Activated CD4-positive, CD25-positive, alpha-beta regulatory T cell treated with anti-CD3 and anti-CD28 coated beads, Interleukin-2, amount 50 U/mL, for 72 hours (primary cell): ENCODE results near the gene MRFAP1.
"Not testable (repeated sequence)": the region's sequence is repeated elsewhere in the genome, so short reads cannot be mapped to it uniquely, and the experiment has no call there.

Source experiments
- DNase-seq: peaks from one replicate; pipeline ENCODE4 v3.0.0; 2021

The MRFAP1 gene

GRCh38 chr4:6672541-6673190, 32.2 kb downstream of the MRFAP1 start:
- DNase-seq, result not testable (repeated sequence)

DNA sequence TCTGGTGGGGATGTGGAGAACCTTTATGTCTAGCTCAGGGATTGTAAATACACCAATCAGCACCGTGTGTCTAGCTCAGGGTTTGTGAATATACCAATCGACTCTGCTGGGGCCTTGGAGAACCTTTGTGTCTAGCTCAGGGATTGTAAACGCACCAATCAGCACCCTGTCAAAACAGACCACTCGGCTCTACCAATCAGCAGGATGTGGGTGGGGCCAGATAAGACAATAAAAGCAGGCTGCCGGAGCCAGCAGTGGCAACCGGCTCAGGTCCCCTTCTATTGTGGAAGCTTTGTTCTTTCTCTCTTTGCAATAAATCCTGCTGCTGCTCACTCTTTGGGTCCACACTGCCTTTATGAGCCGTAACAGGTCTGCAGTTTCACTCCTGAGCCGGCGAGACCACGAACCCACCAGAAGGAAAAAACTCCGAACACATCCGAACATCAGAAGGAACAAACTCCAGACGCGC, 32.7 kb downstream of the MRFAP1 start:
- DNase-seq, result peak; percentile 45

DNA sequence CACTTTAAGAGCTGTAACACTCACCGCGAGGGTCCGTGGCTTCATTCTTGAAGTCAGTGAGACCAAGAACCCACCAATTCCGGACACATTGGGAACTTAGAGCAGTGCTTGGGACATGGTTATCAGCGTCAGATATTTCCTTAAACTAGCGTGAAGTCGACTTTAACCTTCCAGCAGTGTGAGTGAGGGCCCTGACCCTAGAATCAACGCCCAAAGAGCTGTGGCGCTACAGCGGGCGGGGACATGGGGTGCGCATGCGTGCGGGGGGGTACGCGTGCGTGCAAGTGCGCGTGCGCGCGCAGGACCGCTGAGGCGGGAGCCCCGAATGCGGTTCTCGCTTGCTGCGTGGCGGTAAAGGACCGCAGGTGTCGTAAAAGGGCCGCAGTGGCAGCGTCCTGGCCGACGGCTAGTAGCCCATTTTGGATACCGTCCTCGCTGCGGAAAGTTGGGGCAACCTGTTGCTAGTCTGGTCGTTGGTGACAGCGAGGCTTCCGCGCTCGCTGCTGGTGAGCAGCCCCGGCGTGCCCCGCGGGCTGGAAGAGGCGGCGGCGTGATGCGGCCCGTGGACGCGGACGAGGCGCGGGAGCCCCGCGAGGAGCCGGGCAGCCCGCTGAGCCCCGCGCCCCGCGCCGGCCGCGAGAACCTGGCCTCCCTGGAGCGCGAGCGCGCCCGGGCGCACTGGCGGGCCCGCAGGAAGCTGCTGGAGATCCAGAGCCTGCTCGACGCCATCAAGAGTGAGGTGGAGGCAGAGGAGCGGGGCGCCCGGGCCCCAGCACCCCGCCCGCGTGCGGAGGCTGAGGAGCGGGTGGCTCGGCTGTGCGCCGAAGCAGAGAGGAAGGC, 33.4 kb downstream of the MRFAP1 start:
- DNase-seq, result peak; percentile 95

- DNase-seq, result peak; percentile 57
These were observed 34.1 kb downstream of the MRFAP1 start for GRCh38 chr4:6674500-6675149.

DNA sequence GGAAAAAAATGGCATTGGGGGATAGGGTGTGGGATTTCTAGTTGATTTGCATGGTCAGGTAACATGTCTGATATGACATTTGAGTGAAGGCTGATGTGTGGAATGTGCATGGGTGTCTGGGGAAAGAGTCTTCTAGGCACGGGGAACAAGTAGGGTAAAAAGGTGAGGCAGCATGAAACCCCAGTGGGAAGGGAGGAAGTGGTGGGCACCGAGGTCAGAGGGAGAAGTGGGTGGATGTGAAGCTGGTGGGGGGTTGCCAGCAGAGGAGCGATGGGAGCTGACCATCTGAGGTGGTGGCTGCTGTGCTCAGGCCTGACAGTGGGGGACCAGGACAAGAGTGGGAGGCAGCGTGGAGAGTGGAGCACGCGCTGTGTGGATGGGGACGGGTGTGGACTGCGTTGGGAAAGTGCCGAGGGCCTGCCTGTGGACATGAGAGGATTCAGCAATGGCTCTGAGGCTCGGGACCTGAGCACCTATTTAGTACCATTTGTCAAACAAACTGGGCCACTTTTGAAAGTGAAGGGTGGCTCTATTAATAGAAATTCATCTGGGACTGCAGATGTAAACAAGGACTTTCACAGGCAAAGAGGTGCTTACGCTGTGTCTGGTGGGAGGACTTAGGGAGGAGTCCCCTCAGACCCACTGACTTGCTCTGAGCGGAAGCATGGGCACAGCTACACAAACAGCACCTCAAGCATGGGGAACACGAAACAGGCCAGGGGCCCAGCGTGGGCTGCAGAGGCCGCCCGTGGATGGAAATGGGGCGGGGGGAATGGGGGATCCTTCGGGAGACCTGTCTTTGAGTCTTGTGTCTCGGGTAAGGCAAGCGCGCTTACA, 36.5 kb downstream of the MRFAP1 start:
- no peak for DNase-seq

- no peak for DNase-seq
These were observed 40.0 kb downstream of the MRFAP1 start for GRCh38 chr4:6680372-6681034.

- DNase-seq, result no peak
These were observed 40.7 kb downstream of the MRFAP1 start for GRCh38 chr4:6681191-6681590.

GRCh38 chr4:6682862-6683590, 42.5 kb downstream of the MRFAP1 start:
- no peak for DNase-seq

- no peak for DNase-seq
These were observed 44.2 kb downstream of the MRFAP1 start for GRCh38 chr4:6684656-6685055.

GRCh38 chr4:6686104-6686787, 45.8 kb downstream of the MRFAP1 start:
- no peak for DNase-seq

- DNase-seq, result no peak
These were observed 47.7 kb downstream of the MRFAP1 start for GRCh38 chr4:6687947-6688878.

GRCh38 chr4:6688879-6689505, 48.5 kb downstream of the MRFAP1 start:
- DNase-seq, result peak; percentile 57

DNA sequence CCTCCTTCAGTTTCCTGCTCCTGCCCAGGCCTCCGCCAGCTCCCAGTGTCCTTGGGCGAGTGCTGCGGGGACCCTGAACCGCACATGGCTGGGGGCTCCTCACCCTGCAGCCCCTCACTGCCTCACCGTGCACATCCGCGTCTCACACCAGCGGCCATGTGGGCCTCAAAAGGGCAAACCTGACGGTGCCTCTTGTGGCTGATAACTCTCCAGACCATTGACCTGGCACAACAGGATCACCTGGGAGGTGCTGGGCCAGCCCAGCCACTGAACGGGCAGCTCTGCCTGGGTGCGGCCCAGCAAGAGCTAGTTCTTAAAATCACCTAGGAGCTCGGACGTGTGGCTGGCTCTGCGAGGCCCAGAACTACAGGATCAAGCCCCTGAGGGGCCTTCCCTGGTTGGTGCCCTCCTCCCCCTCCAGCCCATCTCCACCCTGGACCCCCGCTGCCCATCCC, 49.0 kb downstream of the MRFAP1 start:
- no peak for DNase-seq
